Measurements from ENCODE around the gene AOPEP. TPM values are rescaled to one million over a fixed set of nuclear protein-coding genes. Genes with fewer than 3 reads are reported as not detected.

The AOPEP gene
- total RNA-seq, 1 donor from 2014 or later = 79.7 TPM

DNA sequence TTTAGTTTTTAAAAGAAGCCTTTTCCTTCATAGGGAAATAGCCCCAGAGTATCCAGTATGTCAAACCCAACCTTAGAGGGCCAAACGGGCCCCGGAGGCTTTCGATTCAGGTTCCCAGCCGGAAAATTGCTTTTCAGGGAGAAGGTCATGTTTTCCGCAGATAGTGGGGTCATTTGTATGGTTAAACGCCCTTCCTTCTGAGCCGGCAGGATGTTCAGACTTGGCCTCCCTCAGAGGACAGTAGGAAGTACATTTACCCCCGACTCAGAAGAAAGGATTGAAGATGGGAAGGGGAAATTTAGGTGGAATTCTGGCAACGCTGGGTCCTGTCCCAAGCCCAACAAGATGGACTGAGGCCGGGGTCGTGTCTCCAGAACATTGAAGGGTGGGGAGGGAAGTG is 195.2 kb downstream of the AOPEP start:
- Histone ChIP-seq H3K36me3 (no peaks in the 10 kb centered on the region), H3K27me3 (no peaks in the 10 kb centered on the region), H3K9me3 (no peaks in the 10 kb centered on the region), H3K4me1 (peaks cover 47% of the 10 kb centered on the region), H3K4me3 (no peak overlapping the region), H3K27ac (peak overlapping the region; percentile 87)
- TF ChIP-seq, protein P1, sequence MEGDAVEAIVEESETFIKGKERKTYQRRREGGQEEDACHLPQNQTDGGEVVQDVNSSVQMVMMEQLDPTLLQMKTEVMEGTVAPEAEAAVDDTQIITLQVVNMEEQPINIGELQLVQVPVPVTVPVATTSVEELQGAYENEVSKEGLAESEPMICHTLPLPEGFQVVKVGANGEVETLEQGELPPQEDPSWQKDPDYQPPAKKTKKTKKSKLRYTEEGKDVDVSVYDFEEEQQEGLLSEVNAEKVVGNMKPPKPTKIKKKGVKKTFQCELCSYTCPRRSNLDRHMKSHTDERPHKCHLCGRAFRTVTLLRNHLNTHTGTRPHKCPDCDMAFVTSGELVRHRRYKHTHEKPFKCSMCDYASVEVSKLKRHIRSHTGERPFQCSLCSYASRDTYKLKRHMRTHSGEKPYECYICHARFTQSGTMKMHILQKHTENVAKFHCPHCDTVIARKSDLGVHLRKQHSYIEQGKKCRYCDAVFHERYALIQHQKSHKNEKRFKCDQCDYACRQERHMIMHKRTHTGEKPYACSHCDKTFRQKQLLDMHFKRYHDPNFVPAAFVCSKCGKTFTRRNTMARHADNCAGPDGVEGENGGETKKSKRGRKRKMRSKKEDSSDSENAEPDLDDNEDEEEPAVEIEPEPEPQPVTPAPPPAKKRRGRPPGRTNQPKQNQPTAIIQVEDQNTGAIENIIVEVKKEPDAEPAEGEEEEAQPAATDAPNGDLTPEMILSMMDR (IDR thresholded peaks at IDR 0.05) = no peak
- DNase-seq = no peak
- intact Hi-C loops (cut with DNase I) = no loop called here
- ATAC-seq = no peak

DNA sequence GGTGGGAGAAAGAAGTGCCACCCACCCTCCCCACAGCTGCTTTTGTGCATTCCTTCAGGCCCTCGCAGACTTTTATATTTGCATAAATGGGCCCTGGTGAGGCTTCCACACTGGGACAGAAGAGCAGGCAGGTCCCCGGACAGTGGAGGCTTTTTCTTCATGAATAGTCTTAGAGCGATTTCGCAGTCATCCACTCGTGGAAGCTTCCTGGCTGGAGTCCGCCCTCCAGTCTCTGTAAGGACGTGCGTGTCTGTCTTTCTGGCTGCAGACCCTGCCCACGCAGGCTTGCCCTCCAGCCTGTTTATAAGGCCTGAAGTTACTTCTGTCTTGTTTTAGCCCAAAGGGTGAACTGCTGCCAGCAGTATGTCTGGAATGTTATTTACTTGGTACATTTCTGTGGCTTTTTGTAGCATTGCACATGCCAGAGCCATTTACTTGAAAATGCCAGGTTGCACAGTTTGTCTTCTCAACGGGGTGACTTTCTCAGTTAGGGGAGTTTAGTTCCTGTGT is 195.7 kb downstream of the AOPEP start:
- Histone ChIP-seq H3K27me3 (no peaks in the 10 kb centered on the region), H3K27ac (peak overlapping the region; percentile 87), H3K9me3 (no peaks in the 10 kb centered on the region), H3K4me1 (peaks cover 49% of the 10 kb centered on the region), H3K4me3 (no peak overlapping the region), H3K36me3 (no peaks in the 10 kb centered on the region)
- intact Hi-C loops (cut with DNase I) = no loop called here
- TF ChIP-seq, protein P1 (IDR thresholded peaks at IDR 0.05) = no peak
- DNase-seq (peak; percentile 74), ATAC-seq (peak; percentile 73)

DNA sequence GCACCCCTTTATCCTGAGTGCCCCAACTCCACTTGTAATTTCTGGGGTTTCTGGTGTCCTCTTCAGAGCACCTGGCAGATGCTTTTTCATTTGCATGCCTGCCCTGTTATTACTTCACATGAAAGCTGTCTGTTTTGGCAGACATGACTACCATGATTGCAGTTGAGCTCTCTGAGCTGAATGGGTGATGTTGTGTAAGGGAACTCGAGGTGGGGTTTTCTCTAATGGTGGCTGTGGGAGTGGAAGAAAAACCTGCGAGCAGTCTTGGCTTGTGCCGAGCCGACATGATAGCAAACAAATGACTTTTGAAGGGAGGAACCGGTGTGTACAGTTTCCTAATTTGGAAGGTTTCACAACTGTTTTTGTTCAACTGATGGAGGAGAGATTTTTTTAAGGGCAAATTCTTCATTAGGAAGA is 196.2 kb downstream of the AOPEP start:
- H3K27me3 ChIP-seq = no peaks in the 10 kb centered on the region

DNA sequence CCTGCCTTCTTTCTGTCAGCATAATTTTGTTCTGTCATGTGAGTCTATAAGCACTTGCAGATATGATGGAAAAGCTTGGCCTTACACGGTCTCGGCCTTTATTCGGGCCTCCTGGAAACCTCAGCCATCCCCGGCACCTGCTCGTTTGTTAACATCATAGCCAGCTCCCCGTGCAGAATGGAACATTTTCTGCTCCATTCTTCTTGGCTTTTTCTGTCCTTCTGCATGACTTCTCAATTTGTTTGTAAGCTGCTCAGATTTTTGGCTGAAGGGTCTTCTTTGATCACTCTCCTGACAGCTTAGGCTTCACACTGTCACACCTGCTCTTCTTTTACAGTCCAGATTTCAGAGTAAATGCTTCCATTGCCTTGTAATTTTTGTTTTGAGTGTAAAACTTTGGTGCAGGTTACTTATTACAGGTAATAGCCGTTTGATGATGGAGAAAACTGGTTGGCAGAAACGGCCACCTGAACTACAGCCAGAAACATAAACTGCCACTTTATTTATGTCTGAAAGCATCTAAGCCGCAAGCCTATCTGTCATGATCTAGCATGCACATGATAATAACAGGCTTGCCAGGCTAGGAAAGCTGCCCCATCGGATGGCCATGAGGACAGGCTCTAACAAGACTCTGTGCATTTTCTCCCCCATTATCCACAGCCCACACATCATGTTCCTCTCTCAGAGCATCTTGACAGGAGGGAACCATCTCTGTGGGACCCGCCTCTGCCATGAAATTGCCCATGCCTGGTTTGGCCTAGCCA is 197.0 kb downstream of the AOPEP start:
- no peak for ATAC-seq
- intact Hi-C loops (cut with DNase I) = no loop called here
- H3K27ac ChIP-seq = peak overlapping the region; percentile 87

More for the DNA sequence above, 196.2 kb downstream of the AOPEP start:
- ATAC-seq (peak; percentile 3), DNase-seq (no peak)
- H3K9me3 ChIP-seq = no peaks in the 10 kb centered on the region
- H3K4me1 ChIP-seq = peaks cover 49% of the 10 kb centered on the region
- no peaks in the 10 kb centered on the region for H3K36me3 ChIP-seq
- intact Hi-C loops (cut with DNase I) = no loop called here
- H3K4me3 ChIP-seq = no peak overlapping the region
- H3K27ac ChIP-seq = peak overlapping the region; percentile 87
- TF ChIP-seq, protein P1 (IDR thresholded peaks at IDR 0.05) = no peak

DNA sequence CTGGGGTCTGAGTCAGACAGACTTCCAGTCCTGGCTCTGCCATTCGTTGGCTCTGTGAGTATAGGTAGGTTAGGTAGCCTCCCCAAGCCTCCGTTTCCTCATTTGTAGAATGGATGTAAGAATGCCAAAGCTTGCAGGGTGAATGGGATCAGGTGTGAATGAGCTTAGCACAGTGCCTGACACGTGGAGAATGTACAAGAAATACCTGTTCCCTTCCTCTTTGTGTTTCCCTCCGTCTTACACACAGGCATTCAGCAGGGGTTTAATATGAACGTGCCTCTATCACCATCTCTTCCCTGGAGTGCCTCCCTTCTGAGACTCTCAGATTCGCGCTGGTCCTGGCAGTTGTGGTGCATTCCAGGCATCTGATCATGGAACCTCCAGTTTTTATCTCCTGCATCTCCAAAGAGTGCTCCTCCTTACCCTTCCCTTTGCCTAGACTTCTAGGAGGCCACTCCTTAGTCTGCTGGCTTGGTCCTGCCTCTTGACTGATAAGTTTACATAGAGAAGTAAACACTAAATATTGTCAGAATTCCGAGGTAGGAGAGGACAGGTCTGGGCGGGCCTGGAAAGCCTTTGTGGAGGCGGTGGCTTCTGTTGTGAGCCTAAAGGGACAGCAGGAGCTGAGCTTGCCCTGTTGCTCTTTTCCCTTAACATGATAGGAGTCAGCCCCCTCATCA is 199.4 kb downstream of the AOPEP start:
- intact Hi-C loops (cut with DNase I) = no loop called here
- peaks cover 39% of the 10 kb centered on the region for H3K4me1 ChIP-seq
- H3K9me3 ChIP-seq = no peaks in the 10 kb centered on the region
- H3K27ac ChIP-seq = peak overlapping the region; percentile 58
- H3K4me3 ChIP-seq = no peak overlapping the region
- H3K27me3 ChIP-seq = no peaks in the 10 kb centered on the region
- TF ChIP-seq, protein P1 (IDR thresholded peaks at IDR 0.05) = no peak
- H3K36me3 ChIP-seq = no peaks in the 10 kb centered on the region
- DNase-seq = no peak
- peak; percentile 60 for ATAC-seq

More for the DNA sequence above, 197.0 kb downstream of the AOPEP start:
- Histone ChIP-seq H3K4me3 (no peak overlapping the region), H3K9me3 (no peaks in the 10 kb centered on the region), H3K27me3 (no peaks in the 10 kb centered on the region), H3K4me1 (peaks cover 49% of the 10 kb centered on the region), H3K36me3 (no peaks in the 10 kb centered on the region)
- TF ChIP-seq, protein P1 (IDR thresholded peaks at IDR 0.05) = no peak
- no peak for DNase-seq

All from upper lobe of right lung (tissue), 1 donor.